WTC11 (cell line): Measurements from ENCODE around the gene ZGRF1.

Source experiments
- ELF4 ChIP-seq: sonication (generic); formaldehyde crosslinking; IDR thresholded peaks from 2 replicates; pipeline ENCODE4 v1.8.1; 2022; ENCODE audit warnings: low read depth, mild to moderate bottlenecking, moderate library complexity, missing genetic modification reagents
- SMAD3 ChIP-seq: sonication (generic); formaldehyde crosslinking; IDR thresholded peaks from 2 replicates; pipeline ENCODE4 v1.8.0; 2022; ENCODE audit warnings: missing genetic modification reagents, mild to moderate bottlenecking, borderline replicate concordance
- USF2 ChIP-seq: sonication (generic); formaldehyde crosslinking; IDR thresholded peaks from 2 replicates; pipeline ENCODE4 v1.8.1; 2023; ENCODE audit warnings: mild to moderate bottlenecking, missing genetic modification reagents, moderate library complexity
- TF ChIP-seq, protein P1 (sequence below): fragments of 200-600 bp; IDR thresholded peaks from 2 replicates; pipeline ENCODE4 v1.8.0; 2022; ENCODE audit warnings: antibody characterized with exemption

GRCh38 chr4:112540695-112541094, 96.0 kb downstream of the ZGRF1 start:
- TF ChIP-seq, protein P1, sequence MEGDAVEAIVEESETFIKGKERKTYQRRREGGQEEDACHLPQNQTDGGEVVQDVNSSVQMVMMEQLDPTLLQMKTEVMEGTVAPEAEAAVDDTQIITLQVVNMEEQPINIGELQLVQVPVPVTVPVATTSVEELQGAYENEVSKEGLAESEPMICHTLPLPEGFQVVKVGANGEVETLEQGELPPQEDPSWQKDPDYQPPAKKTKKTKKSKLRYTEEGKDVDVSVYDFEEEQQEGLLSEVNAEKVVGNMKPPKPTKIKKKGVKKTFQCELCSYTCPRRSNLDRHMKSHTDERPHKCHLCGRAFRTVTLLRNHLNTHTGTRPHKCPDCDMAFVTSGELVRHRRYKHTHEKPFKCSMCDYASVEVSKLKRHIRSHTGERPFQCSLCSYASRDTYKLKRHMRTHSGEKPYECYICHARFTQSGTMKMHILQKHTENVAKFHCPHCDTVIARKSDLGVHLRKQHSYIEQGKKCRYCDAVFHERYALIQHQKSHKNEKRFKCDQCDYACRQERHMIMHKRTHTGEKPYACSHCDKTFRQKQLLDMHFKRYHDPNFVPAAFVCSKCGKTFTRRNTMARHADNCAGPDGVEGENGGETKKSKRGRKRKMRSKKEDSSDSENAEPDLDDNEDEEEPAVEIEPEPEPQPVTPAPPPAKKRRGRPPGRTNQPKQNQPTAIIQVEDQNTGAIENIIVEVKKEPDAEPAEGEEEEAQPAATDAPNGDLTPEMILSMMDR, result no peak
- no peak for TF ChIP-seq SMAD3 (CRISPR knock-in tag)
- no peak for TF ChIP-seq ELF4 (CRISPR knock-in tag)
- no peak for TF ChIP-seq USF2
